VCaP (cell line): ENCODE results near the gene ZNF672.

Experiments
- H3K27ac ChIP-seq: fragments of 450-650 bp; 2 replicates; pipeline ENCODE4 v1.5.1; 2017
- TF ChIP-seq, protein P1 (sequence below): fragments of 450-650 bp; conservative IDR thresholded peaks from 2 replicates; pipeline ENCODE4 v1.5.1; 2017; ENCODE audit warnings: mild to moderate bottlenecking, moderate library complexity

Gene ZNF672

GRCh38 chr1:248853663-248854375 lies 15.8 kb downstream of the ZNF672 start:
- H3K27ac ChIP-seq: no peak overlapping the region
- TF ChIP-seq, protein P1, sequence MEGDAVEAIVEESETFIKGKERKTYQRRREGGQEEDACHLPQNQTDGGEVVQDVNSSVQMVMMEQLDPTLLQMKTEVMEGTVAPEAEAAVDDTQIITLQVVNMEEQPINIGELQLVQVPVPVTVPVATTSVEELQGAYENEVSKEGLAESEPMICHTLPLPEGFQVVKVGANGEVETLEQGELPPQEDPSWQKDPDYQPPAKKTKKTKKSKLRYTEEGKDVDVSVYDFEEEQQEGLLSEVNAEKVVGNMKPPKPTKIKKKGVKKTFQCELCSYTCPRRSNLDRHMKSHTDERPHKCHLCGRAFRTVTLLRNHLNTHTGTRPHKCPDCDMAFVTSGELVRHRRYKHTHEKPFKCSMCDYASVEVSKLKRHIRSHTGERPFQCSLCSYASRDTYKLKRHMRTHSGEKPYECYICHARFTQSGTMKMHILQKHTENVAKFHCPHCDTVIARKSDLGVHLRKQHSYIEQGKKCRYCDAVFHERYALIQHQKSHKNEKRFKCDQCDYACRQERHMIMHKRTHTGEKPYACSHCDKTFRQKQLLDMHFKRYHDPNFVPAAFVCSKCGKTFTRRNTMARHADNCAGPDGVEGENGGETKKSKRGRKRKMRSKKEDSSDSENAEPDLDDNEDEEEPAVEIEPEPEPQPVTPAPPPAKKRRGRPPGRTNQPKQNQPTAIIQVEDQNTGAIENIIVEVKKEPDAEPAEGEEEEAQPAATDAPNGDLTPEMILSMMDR: no peak

DNA sequence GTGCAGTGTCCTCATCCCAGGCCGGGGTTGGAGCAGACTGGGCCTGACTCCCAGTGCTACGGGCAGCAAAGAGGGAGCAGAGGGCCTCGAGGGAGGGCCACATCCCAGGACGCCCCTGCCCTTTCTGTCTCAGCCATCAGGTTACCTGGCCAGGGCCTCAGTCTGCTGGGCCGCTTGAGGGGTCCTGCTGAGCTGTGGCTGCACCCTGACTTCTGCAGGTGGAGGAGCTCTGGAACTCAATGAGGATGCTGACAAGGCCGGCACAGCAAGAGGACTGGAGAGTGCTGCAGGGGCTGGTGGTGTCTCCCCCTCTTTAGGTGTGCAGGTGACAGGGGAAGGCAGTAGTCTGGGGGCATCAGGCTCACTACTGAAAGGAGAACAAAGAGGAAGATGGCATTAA lies 17.6 kb downstream of the ZNF672 start:
- peak overlapping the region; percentile 98; the same call in 1 of the 2 replicates for H3K27ac ChIP-seq
- TF ChIP-seq, protein P1: no peak

- TF ChIP-seq, protein P1: no peak
- peak overlapping the region; percentile 98; the same call in 1 of the 2 replicates for H3K27ac ChIP-seq
Measured at GRCh38 chr1:248856176-248856575, 18.2 kb downstream of the ZNF672 start.

GRCh38 chr1:248857201-248857600 lies 19.2 kb downstream of the ZNF672 start:
- TF ChIP-seq, protein P1: no peak
- H3K27ac ChIP-seq: peak overlapping the region; percentile 98

DNA sequence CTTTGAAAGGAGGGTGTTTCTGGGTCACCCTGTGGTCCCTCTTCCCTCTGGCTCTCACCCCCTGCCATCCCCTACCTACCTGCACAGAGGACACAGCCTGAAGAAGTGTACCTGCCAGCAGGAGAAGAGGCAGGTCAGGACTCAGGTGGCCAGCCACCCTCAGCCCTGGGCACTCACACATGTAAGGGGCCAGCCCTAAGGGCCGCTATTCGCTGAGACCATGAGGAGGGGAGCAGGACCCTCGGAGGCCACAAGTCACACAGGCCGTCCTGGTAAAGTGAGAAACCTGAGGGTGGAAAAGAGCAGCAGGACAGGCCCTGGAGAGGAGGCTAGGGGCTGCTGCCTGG lies 19.7 kb downstream of the ZNF672 start:
- TF ChIP-seq, protein P1: no peak
- peak overlapping the region; percentile 98 for H3K27ac ChIP-seq

GRCh38 chr1:248858096-248858890 lies 20.3 kb downstream of the ZNF672 start:
- TF ChIP-seq, protein P1: peak; percentile 41; the same call in 1 of the 2 replicates
- H3K27ac ChIP-seq: peak overlapping the region; percentile 98

DNA sequence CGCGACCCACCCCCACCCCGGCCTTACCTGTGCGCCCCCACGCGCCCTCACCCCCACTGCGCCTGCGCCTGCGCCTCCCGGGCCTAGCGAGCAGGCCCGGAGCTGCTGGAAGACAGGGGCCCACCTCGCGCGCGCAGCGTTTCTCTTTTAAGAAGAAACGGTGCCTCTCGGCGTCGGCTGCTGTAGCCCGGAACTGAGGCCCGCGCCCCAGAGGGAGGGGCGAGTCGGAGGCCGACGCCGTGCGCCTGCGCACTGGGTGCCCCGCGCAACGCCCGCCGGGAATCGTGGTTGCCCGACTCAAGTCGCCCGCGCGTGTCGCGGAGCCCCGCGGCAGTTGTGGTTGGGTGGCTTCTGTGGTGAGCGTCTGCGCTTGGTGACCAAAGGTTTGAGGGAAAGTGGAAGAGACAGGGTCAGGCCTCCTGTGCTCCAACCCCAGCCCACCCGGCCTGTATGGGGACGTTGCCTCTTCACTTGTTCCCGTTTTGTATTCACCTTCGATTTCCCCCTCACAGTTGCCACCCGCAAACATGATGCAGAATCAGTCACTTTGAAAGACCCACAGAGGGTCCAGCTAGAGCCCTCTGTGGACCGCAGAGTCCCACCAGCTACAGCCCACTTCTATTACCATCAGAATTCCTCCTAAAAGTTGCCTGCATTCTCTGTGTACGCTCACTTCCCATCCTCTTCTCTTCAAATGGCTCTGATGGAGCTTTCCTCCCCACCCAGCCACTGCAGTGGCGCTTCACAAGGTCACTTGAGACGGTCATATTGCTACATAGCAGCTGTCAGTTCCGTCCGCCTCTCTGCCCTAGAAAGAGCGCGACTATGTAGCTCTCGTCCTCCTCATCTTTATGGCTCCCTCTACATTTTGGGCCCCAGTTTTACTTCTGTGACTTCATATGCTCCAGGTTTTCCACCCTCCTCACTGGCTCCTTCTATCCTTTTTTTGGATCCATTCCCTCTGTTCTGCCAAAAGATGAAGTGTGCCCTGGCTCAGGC lies 21.2 kb downstream of the ZNF672 start, which contains the start of gene ZNF692:
ZNF692 (minus strand) TSS at position 195 of the 999 bp plus-strand sequence. CDS start 776 bp downstream, outside the sequence.
- peak within 1 kb of the TSS; percentile 98 for H3K27ac ChIP-seq
- TF ChIP-seq, protein P1: no peak
